Gastroesophageal sphincter (tissue), 3 donors: ENCODE results near the gene EFR3B.

Experiments used
- EP300 ChIP-seq: sonication (generic); formaldehyde crosslinking; IDR thresholded peaks from one replicate; pipeline ENCODE4 v1.6.1; 2017; ENCODE audit warnings: antibody characterized with exemption, mild to moderate bottlenecking
- TF ChIP-seq, protein P1 (sequence below), 4 experiments: fragments of 200-600 bp in 2 of 4; fragments of 450-650 bp in 2 of 4; sonication (generic) in 1 of 4; IDR thresholded peaks; one replicate each; pipeline ENCODE4 v1.5.1; 2017 to 2019; ENCODE audit warnings: antibody characterized with exemption in 4 of 4, mild to moderate bottlenecking in 2 of 4, moderate library complexity in 2 of 4

DNA sequence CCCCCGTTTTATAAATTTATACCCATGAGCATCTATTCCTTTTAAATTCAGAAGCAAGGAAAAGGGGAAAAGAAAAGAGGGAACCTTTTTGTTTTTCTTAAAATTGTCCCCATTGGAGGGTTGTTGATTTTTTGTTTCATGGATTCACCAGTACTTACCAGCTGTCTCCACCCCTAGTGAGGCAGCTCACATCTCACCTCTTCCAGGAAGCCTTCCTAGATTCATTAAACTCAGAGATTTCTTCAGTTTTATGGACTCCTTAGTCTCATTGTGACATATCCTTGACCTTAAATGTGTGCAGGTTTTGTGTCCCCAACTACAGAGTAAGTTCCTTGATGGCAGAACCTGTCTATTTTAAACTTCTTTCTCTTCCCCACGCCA, 35.9 kb downstream of the EFR3B start:
- TF ChIP-seq, protein P1, sequence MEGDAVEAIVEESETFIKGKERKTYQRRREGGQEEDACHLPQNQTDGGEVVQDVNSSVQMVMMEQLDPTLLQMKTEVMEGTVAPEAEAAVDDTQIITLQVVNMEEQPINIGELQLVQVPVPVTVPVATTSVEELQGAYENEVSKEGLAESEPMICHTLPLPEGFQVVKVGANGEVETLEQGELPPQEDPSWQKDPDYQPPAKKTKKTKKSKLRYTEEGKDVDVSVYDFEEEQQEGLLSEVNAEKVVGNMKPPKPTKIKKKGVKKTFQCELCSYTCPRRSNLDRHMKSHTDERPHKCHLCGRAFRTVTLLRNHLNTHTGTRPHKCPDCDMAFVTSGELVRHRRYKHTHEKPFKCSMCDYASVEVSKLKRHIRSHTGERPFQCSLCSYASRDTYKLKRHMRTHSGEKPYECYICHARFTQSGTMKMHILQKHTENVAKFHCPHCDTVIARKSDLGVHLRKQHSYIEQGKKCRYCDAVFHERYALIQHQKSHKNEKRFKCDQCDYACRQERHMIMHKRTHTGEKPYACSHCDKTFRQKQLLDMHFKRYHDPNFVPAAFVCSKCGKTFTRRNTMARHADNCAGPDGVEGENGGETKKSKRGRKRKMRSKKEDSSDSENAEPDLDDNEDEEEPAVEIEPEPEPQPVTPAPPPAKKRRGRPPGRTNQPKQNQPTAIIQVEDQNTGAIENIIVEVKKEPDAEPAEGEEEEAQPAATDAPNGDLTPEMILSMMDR (IDR thresholded peaks at IDR 0.05) = no peak
- no peak for TF ChIP-seq EP300
